Right lobe of liver (tissue), 4 donors: ENCODE data around the gene IFNA14.
"Not testable (repeated sequence)": the region's sequence is repeated elsewhere in the genome, so short reads cannot be mapped to it uniquely, and the experiment has no call there.

Experiments used
- POLR2A ChIP-seq: fragments of 450-650 bp; IDR thresholded peaks from one replicate; pipeline ENCODE4 v1.6.1; 2017; ENCODE audit warnings: antibody characterized with exemption, mild to moderate bottlenecking
- TF ChIP-seq, protein P1 (sequence below), 4 donors: fragments of 200-600 bp in 3 of 4; fragments of 450-650 bp in 1 of 4; IDR thresholded peaks; one replicate each; pipeline versions ENCODE4 v1.5.1 to v1.8.0; 2016 to 2022; ENCODE audit warnings: antibody characterized with exemption in 4 of 4, mild to moderate bottlenecking in 2 of 4
- donor health status: DM: no; HTN: no; CAD: no.
- donor health status: DM: no; HTN: no; CAD: no.
- donor health status: DM: no; HTN: yes; CAD: no.

DNA sequence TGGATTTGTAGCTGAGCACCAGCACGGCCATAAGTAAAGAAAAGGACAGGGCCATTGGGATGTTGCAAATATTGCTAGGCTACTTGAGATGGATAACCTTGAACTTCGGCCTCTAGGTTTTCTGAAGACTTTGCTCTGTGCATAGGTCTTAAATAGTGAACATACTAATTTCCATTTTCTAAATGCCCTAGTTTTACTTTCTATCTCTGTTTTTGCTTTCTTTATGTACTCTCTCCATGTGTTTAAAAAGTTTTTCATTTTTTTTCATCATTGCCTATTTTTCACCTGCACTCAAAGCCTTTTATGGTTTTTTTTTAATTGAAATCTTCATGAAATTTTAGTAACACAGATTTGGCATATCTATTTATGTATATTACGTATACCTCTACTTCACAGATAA lies 32.8 kb downstream of the IFNA14 start, which contains the start of gene IFNA10:
- TF ChIP-seq, protein P1, sequence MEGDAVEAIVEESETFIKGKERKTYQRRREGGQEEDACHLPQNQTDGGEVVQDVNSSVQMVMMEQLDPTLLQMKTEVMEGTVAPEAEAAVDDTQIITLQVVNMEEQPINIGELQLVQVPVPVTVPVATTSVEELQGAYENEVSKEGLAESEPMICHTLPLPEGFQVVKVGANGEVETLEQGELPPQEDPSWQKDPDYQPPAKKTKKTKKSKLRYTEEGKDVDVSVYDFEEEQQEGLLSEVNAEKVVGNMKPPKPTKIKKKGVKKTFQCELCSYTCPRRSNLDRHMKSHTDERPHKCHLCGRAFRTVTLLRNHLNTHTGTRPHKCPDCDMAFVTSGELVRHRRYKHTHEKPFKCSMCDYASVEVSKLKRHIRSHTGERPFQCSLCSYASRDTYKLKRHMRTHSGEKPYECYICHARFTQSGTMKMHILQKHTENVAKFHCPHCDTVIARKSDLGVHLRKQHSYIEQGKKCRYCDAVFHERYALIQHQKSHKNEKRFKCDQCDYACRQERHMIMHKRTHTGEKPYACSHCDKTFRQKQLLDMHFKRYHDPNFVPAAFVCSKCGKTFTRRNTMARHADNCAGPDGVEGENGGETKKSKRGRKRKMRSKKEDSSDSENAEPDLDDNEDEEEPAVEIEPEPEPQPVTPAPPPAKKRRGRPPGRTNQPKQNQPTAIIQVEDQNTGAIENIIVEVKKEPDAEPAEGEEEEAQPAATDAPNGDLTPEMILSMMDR (IDR thresholded peaks at IDR 0.05) = not testable (repeated sequence)
- TF ChIP-seq POLR2A = not testable (repeated sequence)
